GM20431 (cell line): ENCODE results near the gene ZMAT5.
"Not testable (repeated sequence)": the region's sequence is repeated elsewhere in the genome, so short reads cannot be mapped to it uniquely, and the experiment has no call there.

Source experiments
- in situ Hi-C: fragments of 300-500 bp; cut with MseI, MboI; formaldehyde crosslinking; loops from one replicate; pipeline ENCODE4 v1.15.0; 2020; ENCODE audit warnings: low sequenced_read_pairs; ENCODE audit not compliant: unreplicated experiment

Gene ZMAT5

DNA sequence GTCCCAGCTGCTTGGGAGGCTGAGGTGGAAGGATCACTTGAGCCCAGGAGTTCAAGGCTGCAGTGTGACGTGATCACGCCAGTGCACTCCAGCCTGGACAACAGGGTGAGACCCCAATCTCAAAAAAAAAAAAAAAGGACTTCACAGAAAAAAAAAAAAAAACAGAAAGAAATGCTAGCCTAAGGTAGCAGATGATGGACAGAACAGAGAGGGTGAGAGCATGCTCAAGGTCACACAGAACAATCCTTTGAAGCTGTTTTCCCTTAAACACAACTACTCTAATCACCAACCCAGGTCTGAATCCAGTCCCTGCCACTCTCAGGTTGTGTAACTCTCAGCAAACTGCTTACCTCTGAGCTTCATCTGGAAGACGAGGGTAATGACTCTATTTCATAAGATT, 9.7 kb downstream of the ZMAT5 start:
- in situ Hi-C loops: no loop called here

- in situ Hi-C loops: no loop called here
These were observed 10.5 kb downstream of the ZMAT5 start for GRCh38 chr22:29756341-29756740.

GRCh38 chr22:29755889-29756288, 10.9 kb downstream of the ZMAT5 start:
- in situ Hi-C loops: no loop called here

GRCh38 chr22:29754658-29755395, 12.0 kb downstream of the ZMAT5 start:
- in situ Hi-C loops: not testable (repeated sequence)

- in situ Hi-C loops: no loop called here
These were observed 12.8 kb downstream of the ZMAT5 start for GRCh38 chr22:29753808-29754657.

- in situ Hi-C loops: no loop called here
These were observed 15.1 kb downstream of the ZMAT5 start for GRCh38 chr22:29751669-29752068.

- in situ Hi-C loops: no loop called here
These were observed 16.0 kb downstream of the ZMAT5 start for GRCh38 chr22:29750559-29751538.

DNA sequence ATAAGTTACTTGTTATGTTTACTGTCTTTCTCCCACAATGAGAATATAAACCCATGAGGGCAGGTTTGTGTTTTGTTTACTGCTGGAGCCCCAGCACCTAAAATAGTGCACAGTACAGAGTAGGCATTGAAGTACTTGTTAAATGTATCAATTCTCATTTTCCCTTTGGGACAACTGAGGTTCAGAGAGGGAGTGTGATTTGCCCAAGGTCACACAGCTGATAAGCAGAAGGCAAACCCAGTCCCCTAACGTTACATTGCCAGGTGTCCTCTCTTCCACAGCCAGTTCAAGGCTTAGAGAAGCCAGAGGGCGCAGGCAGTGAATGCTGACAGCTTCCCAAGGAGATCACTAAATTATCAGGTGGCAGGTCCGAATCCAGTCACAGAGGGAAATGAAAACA, 16.8 kb downstream of the ZMAT5 start:
- in situ Hi-C loops: no loop called here

- in situ Hi-C loops: no loop called here
These were observed 18.4 kb downstream of the ZMAT5 start for GRCh38 chr22:29748248-29748893.

DNA sequence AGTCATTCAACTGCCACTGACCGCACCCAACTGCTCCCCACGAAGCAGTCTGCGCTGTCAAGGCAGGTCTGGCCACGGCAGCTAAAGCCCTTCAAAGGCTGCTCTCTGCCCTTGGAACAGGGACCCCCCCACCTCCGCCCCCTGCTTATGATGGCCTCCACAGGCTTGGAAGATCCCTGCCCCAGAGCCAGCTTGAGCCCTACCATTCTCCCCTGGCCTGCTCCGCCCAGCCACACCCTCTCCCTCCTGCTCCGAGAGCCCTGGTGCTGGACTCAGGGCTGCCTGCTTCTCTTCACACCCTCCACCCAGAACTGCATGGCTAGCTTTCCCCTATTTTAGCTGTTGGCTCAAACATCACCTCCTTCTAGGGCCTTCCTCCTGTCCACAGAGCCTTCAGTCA, 19.0 kb downstream of the ZMAT5 start:
- in situ Hi-C loops: no loop called here

GRCh38 chr22:29744902-29745301, 21.9 kb downstream of the ZMAT5 start:
- in situ Hi-C loops: no loop called here

DNA sequence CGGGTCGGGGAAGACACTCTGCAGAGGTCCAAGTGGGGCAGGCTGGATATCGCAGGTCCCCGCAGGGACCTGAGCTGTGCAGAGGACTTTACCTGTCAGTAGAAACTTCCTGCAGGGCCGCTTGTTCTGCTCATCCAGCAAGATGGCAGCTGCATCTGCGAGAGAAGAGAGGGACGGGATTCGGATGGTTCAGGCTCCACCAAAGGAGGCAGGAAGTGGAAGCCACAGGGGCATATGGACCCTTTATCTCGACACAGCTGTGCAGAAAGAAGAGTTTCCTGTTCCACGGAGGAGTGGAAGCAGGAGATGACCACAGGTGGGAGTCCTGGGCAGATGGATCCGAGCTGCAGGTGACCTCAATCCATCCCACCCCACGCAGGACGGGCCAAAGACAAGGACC, 24.5 kb downstream of the ZMAT5 start:
- in situ Hi-C loops: no loop called here

DNA sequence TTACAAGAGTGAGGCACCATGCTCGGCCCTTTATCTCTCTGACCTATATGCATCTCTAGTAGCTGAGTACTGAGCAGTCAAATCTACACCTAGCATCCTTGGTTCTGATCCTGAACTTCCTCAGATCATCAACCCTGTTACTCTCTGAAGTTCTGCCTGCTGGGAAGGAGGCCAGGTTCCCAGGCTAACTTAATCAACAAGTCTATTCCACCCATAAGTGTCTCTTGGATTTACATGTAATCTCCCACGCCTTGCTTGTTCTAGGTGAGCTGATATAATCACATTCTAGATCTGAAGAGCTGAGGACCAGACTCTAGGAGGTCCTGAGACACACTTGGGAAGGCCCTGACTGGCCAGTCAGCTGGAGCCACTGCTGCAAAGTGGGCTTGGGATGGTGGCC, 24.9 kb downstream of the ZMAT5 start:
- in situ Hi-C loops: no loop called here

GRCh38 chr22:29740216-29740615, 26.6 kb downstream of the ZMAT5 start:
- in situ Hi-C loops: no loop called here

DNA sequence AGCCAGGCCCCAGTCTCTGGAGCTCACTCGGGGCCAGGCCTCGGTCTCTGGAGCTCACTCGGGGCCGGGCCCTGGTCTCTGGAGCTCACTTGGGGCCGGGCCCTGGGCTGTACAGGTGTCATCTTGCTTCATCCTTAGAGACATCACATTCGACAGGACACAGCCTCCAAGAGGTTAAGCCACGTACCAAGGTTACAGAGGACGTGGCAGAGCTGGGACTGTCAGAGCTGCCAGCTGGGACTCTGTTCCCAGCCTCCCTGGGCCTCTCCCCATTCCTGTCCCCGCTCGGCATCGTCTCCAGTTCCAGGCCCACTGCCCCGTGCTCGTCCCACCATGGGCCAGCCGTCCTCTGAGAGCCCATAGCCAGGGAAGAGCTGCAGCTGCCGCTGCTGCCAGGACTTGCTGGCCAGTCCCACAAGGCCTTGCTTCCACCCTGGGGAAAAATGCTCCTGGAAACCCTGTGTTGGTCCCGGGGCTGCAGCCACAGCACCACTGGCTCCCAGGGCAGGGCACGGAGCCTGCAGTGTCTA, 27.4 kb downstream of the ZMAT5 start:
- in situ Hi-C loops: no loop called here

GRCh38 chr22:29738118-29738815, 28.5 kb downstream of the ZMAT5 start:
- in situ Hi-C loops: no loop called here

GRCh38 chr22:29737251-29738117, 29.3 kb downstream of the ZMAT5 start:
- in situ Hi-C loops: no loop called here

GRCh38 chr22:29735416-29735815, 31.4 kb downstream of the ZMAT5 start:
- in situ Hi-C loops: no loop called here
